ENCODE results near the gene TSR3. TPM values are rescaled to one million over a fixed set of nuclear protein-coding genes. Genes with fewer than 3 reads are reported as not detected.
A peak's percentile ranks its signal among the peaks of the same experiment; 100 is the strongest.
"Not testable (repeated sequence)": the region's sequence is repeated elsewhere in the genome, so short reads cannot be mapped to it uniquely, and the experiment has no call there.

Gene TSR3
- total RNA-seq, 6 donors from 2014 or later: 55.6 to 74.5 (median 65.1) TPM

- no peak for TF ChIP-seq EP300 (IDR thresholded peaks at IDR 0.05)
- peak in 4 of 6 experiments; percentile 12 to 46 (median 24) for TF ChIP-seq CTCF (IDR thresholded peaks at IDR 0.05)
- Histone ChIP-seq H3K4me3 (no peak overlapping the region), H3K4me1 (peaks cover 28 to 42% (median 36%) of the 10 kb centered on the region in 4 donors), H3K36me3 (peaks cover 0 to 17% (median 12%) of the 10 kb centered on the region in 4 donors), H3K27ac (no peak overlapping the region), H3K9me3 (peaks cover 0 to 6% (median 4%) of the 10 kb centered on the region in 4 donors), H3K27me3 (peaks cover 0 to 39% (median 26%) of the 10 kb centered on the region in 4 donors)
- no peak for ATAC-seq (ENCODE audit: low FRiP score in 2 of 2)
- peak in 1 of 2 donors; percentile 61 for DNase-seq
- WGBS, 2 donors: 65 to 81% methylated on average over 5 to 13 of the region's 17 CpGs
Measured at GRCh38 chr16:1330260-1330914, 21.3 kb downstream of the TSR3 start.

- not testable (repeated sequence) for H3K9me3 ChIP-seq; H3K4me3 ChIP-seq; H3K27ac ChIP-seq; DNase-seq; ATAC-seq (ENCODE audit: low FRiP score in 2 of 2)
- H3K27me3 ChIP-seq: peaks cover 0 to 24% (median 18%) of the 10 kb centered on the region in 4 donors
- WGBS, 2 donors: 95 to 97% methylated on average over 10 of the region's 10 CpGs
- peaks cover 23 to 32% (median 31%) of the 10 kb centered on the region in 4 donors for H3K4me1 ChIP-seq
- peaks cover 3 to 31% (median 25%) of the 10 kb centered on the region in 4 donors for H3K36me3 ChIP-seq
Measured at GRCh38 chr16:1328961-1329360, 22.7 kb downstream of the TSR3 start.

GRCh38 chr16:1328136-1328535 lies 23.5 kb downstream of the TSR3 start:
- not testable (repeated sequence) for ATAC-seq (ENCODE audit: low FRiP score in 2 of 2)
- peaks cover 0 to 16% (median 10%) of the 10 kb centered on the region in 4 donors for H3K27me3 ChIP-seq

GRCh38 chr16:1327619-1327947 lies 24.1 kb downstream of the TSR3 start:
- Histone ChIP-seq H3K4me1 (peaks cover 14 to 24% (median 18%) of the 10 kb centered on the region in 4 donors), H3K9me3 (peaks cover 0 to 6% (median 4%) of the 10 kb centered on the region in 4 donors), H3K4me3 (no peak overlapping the region), H3K27me3 (peaks cover 0 to 11% (median 5%) of the 10 kb centered on the region in 4 donors), H3K36me3 (peaks cover 3 to 42% (median 36%) of the 10 kb centered on the region in 4 donors), H3K27ac (no peak overlapping the region)
- 72 to 81% methylated on average over 3 to 5 of the region's 5 CpGs for WGBS, 2 donors
- ATAC-seq (ENCODE audit: low FRiP score in 2 of 2): no peak
- no peak for DNase-seq
- TF ChIP-seq CTCF (IDR thresholded peaks at IDR 0.05): no peak
- no peak for TF ChIP-seq POLR2A (IDR thresholded peaks at IDR 0.05)
- TF ChIP-seq POLR2AphosphoS5 (IDR thresholded peaks at IDR 0.05): no peak
- TF ChIP-seq EP300 (IDR thresholded peaks at IDR 0.05): no peak

More at GRCh38 chr16:1328136-1328535, 23.5 kb downstream of the TSR3 start:
- Histone ChIP-seq H3K36me3 (peaks cover 3 to 39% (median 34%) of the 10 kb centered on the region in 4 donors), H3K4me1 (peaks cover 19 to 29% (median 23%) of the 10 kb centered on the region in 4 donors)
- H3K27ac ChIP-seq, H3K9me3 ChIP-seq, H3K4me3 ChIP-seq: not testable (repeated sequence)
- WGBS, 2 donors: 88 to 90% methylated on average over 20 of the region's 20 CpGs
- DNase-seq: peak in 1 of 2 donors; percentile 68

GRCh38 chr16:1326946-1327618 lies 24.6 kb downstream of the TSR3 start:
- no peak overlapping the region for H3K27ac ChIP-seq
- no peak for ATAC-seq (ENCODE audit: low FRiP score in 2 of 2)
- peaks cover 3 to 46% (median 39%) of the 10 kb centered on the region in 4 donors for H3K36me3 ChIP-seq
- peaks cover 0 to 6% (median 3%) of the 10 kb centered on the region in 4 donors for H3K27me3 ChIP-seq
- peaks cover 0 to 6% (median 4%) of the 10 kb centered on the region in 4 donors for H3K9me3 ChIP-seq
- no peak overlapping the region for H3K4me3 ChIP-seq
- peaks cover 9 to 19% (median 13%) of the 10 kb centered on the region in 4 donors for H3K4me1 ChIP-seq
- WGBS, 2 donors: 79 to 80% methylated on average over 8 to 11 of the region's 17 CpGs
- TF ChIP-seq EP300 (IDR thresholded peaks at IDR 0.05) (no peak), POLR2AphosphoS5 (IDR thresholded peaks at IDR 0.05) (no peak), CTCF (IDR thresholded peaks at IDR 0.05) (no peak)
- DNase-seq: peak in 1 of 2 donors; percentile 58

Measured in upper lobe of left lung (tissue), 6 donors.